Mesothelial cell of epicardium (in vitro differentiated cells): ENCODE measurements around the gene ZNF100. TPM values are rescaled to one million over a fixed set of nuclear protein-coding genes. Genes with fewer than 3 reads are reported as not detected.
"Not testable (repeated sequence)": the region's sequence is repeated elsewhere in the genome, so short reads cannot be mapped to it uniquely, and the experiment has no call there.

ENCODE experiments used
- DNase-seq, 2 experiments: peaks; one replicate each; pipeline ENCODE4 v3.0.0; 2021; ENCODE audit warnings: low spot score in 2 of 2; ENCODE audit not compliant: unreplicated experiment in 2 of 2
- H3K27ac Mint-ChIP-seq: 2 replicates; pipeline ENCODE4 v1.8.0; 2021; ENCODE audit warnings: mixed read lengths
- H3K27me3 Mint-ChIP-seq: 2 replicates; pipeline ENCODE4 v1.8.0; 2021; ENCODE audit warnings: low read depth, mixed read lengths
- H3K36me3 Mint-ChIP-seq: 2 replicates; pipeline ENCODE4 v1.8.0; 2021; ENCODE audit warnings: mixed read lengths
- H3K4me1 Mint-ChIP-seq: 2 replicates; pipeline ENCODE4 v1.8.0; 2021; ENCODE audit warnings: mixed read lengths
- H3K4me3 Mint-ChIP-seq: 2 replicates; pipeline ENCODE4 v1.8.0; 2021; ENCODE audit warnings: mild to moderate bottlenecking, moderate library complexity, mixed read lengths
- H3K9me3 Mint-ChIP-seq: 2 replicates; pipeline ENCODE4 v1.8.0; 2021; ENCODE audit warnings: mixed read lengths
- CTCF ChIP-seq: fragments of 200-600 bp; sonication (generic); IDR thresholded peaks from one replicate; pipeline ENCODE4 v1.5.0; 2021; ENCODE audit warnings: antibody characterized with exemption; ENCODE audit not compliant: unreplicated experiment
- total RNA-seq: library from RNA; stranded (reverse); gene quantifications from 3 replicates; pipeline ENCODE4 v1.2.1, GENCODE V29; 2021

ZNF100 gene
- total RNA-seq, 1 donor from 2014 or later, result 21.2 TPM

GRCh38 chr19:21748088-21748487 lies 19.3 kb downstream of the ZNF100 start:
- H3K9me3 Mint-ChIP-seq, result no peaks in the 10 kb centered on the region
- peaks cover 60% of the 10 kb centered on the region for H3K36me3 Mint-ChIP-seq
- no peak for TF ChIP-seq CTCF
- no peak overlapping the region for H3K4me3 Mint-ChIP-seq
- no peak overlapping the region for H3K27ac Mint-ChIP-seq
- H3K4me1 Mint-ChIP-seq, result no peaks in the 10 kb centered on the region
- DNase-seq, result no peak
- no peaks in the 10 kb centered on the region for H3K27me3 Mint-ChIP-seq

- H3K27me3 Mint-ChIP-seq, result no peaks in the 10 kb centered on the region
- H3K36me3 Mint-ChIP-seq, result peaks cover 70% of the 10 kb centered on the region
- no peak for TF ChIP-seq CTCF
- DNase-seq, result no peak
- H3K9me3 Mint-ChIP-seq, result peaks cover 37% of the 10 kb centered on the region
- H3K4me1 Mint-ChIP-seq, result no peaks in the 10 kb centered on the region
- H3K27ac Mint-ChIP-seq, result no peak overlapping the region
- H3K4me3 Mint-ChIP-seq, result no peak overlapping the region
These were observed 26.8 kb downstream of the ZNF100 start for GRCh38 chr19:21740559-21740958.

GRCh38 chr19:21726942-21727747 lies 40.2 kb downstream of the ZNF100 start:
- DNase-seq, H3K4me1 Mint-ChIP-seq, H3K27me3 Mint-ChIP-seq, H3K4me3 Mint-ChIP-seq, H3K27ac Mint-ChIP-seq: not testable (repeated sequence)
- H3K36me3 Mint-ChIP-seq, result peaks cover 62% of the 10 kb centered on the region
- H3K9me3 Mint-ChIP-seq, result peaks cover 47% of the 10 kb centered on the region

GRCh38 chr19:21713761-21714160 lies 53.6 kb downstream of the ZNF100 start:
- H3K4me3 Mint-ChIP-seq, result no peak overlapping the region
- no peak overlapping the region for H3K27ac Mint-ChIP-seq

GRCh38 chr19:21709464-21709863 lies 57.9 kb downstream of the ZNF100 start:
- H3K4me3 Mint-ChIP-seq, result no peak overlapping the region
- peaks cover 2% of the 10 kb centered on the region for H3K36me3 Mint-ChIP-seq
- no peak overlapping the region for H3K27ac Mint-ChIP-seq
- no peaks in the 10 kb centered on the region for H3K4me1 Mint-ChIP-seq
- DNase-seq, result no peak
- H3K9me3 Mint-ChIP-seq, result peaks cover 32% of the 10 kb centered on the region
- TF ChIP-seq CTCF, result no peak
- no peaks in the 10 kb centered on the region for H3K27me3 Mint-ChIP-seq

More at GRCh38 chr19:21713761-21714160, 53.6 kb downstream of the ZNF100 start:
- H3K4me1 Mint-ChIP-seq, result no peaks in the 10 kb centered on the region
- no peaks in the 10 kb centered on the region for H3K27me3 Mint-ChIP-seq
- DNase-seq, result no peak
- H3K36me3 Mint-ChIP-seq, result peaks cover 5% of the 10 kb centered on the region
- H3K9me3 Mint-ChIP-seq, result peaks cover 25% of the 10 kb centered on the region
- TF ChIP-seq CTCF, result no peak

- H3K27me3 Mint-ChIP-seq, H3K4me1 Mint-ChIP-seq, H3K36me3 Mint-ChIP-seq, H3K4me3 Mint-ChIP-seq, DNase-seq, H3K27ac Mint-ChIP-seq: not testable (repeated sequence)
- H3K9me3 Mint-ChIP-seq, result peaks cover 25% of the 10 kb centered on the region
These were observed 59.5 kb downstream of the ZNF100 start for GRCh38 chr19:21707878-21708277.
